ENCODE results near the gene TCAIM.
"Not testable (repeated sequence)": the region's sequence is repeated elsewhere in the genome, so short reads cannot be mapped to it uniquely, and the experiment has no call there.

TCAIM gene

GRCh38 chr3:44338010-44338827, at the start of gene TCAIM:
Gene TCAIM (plus strand): TSS chr3:44338766. CDS start chr3:44354783, 16,017 bp downstream.
- peak; percentile 96 to 98 for DNase-seq

GRCh38 chr3:44289882-44290462, 48.6 kb upstream of the TCAIM start:
- DNase-seq: no peak

GRCh38 chr3:44292276-44292675, 46.3 kb upstream of the TCAIM start:
- DNase-seq: no peak

- DNase-seq: no peak
Measured at GRCh38 chr3:44292947-44293346, 45.6 kb upstream of the TCAIM start.

GRCh38 chr3:44297255-44297654, 41.3 kb upstream of the TCAIM start:
- no peak for DNase-seq

GRCh38 chr3:44301746-44302145, 36.8 kb upstream of the TCAIM start:
- DNase-seq: no peak

GRCh38 chr3:44309500-44309899, 29.1 kb upstream of the TCAIM start:
- no peak for DNase-seq

GRCh38 chr3:44318891-44319311, 19.7 kb upstream of the TCAIM start:
- peak in 1 of 2 experiments; percentile 30 for DNase-seq

- no peak for DNase-seq
Measured at GRCh38 chr3:44321335-44321734, 17.2 kb upstream of the TCAIM start.

GRCh38 chr3:44323341-44323955, 15.1 kb upstream of the TCAIM start:
- DNase-seq: peak; percentile 42 to 83

- no peak for DNase-seq
Measured at GRCh38 chr3:44324584-44324983, 14.0 kb upstream of the TCAIM start.

- DNase-seq: no peak
Measured at GRCh38 chr3:44326019-44326418, 12.5 kb upstream of the TCAIM start.

GRCh38 chr3:44326515-44326914, 12.1 kb upstream of the TCAIM start:
- DNase-seq: no peak

- DNase-seq: no peak
Measured at GRCh38 chr3:44329946-44330345, 8.6 kb upstream of the TCAIM start.

GRCh38 chr3:44330444-44330843, 8.1 kb upstream of the TCAIM start:
- DNase-seq: no peak

GRCh38 chr3:44334326-44334725, 4.2 kb upstream of the TCAIM start:
- no peak for DNase-seq

GRCh38 chr3:44337248-44337785, 1.2 kb upstream of the TCAIM start:
- peak in 1 of 2 experiments; percentile 14 for DNase-seq

- DNase-seq: no peak
Measured at GRCh38 chr3:44338828-44339127, 212 bp downstream of the TCAIM start.

GRCh38 chr3:44339181-44340057, 853 bp downstream of the TCAIM start:
- no peak for DNase-seq

- DNase-seq: no peak
Measured at GRCh38 chr3:44340058-44340395, 1.5 kb downstream of the TCAIM start.

GRCh38 chr3:44342176-44342790, 3.7 kb downstream of the TCAIM start:
- DNase-seq: no peak

GRCh38 chr3:44343421-44343820, 4.9 kb downstream of the TCAIM start:
- no peak for DNase-seq

GRCh38 chr3:44346590-44346989, 8.0 kb downstream of the TCAIM start:
- DNase-seq: not testable (repeated sequence)

Data from NCI-H526 (cell line).